PC-3 (cell line): Measurements from ENCODE around the gene LFNG.

Experiments
- EZH2 ChIP-seq: fragments of 300-600 bp; sonication (generic); IDR thresholded peaks from one replicate; pipeline ENCODE4 v1.6.1; 2017; ENCODE audit warnings: antibody characterized with exemption, mild to moderate bottlenecking, low read length; ENCODE audit not compliant: unreplicated experiment
- TF ChIP-seq, protein P1 (sequence below): fragments of 300-600 bp; sonication (generic); conservative IDR thresholded peaks from 2 replicates; pipeline ENCODE4 v1.5.1; 2017; ENCODE audit warnings: antibody characterized with exemption, low read depth, mild to moderate bottlenecking, low read length

DNA sequence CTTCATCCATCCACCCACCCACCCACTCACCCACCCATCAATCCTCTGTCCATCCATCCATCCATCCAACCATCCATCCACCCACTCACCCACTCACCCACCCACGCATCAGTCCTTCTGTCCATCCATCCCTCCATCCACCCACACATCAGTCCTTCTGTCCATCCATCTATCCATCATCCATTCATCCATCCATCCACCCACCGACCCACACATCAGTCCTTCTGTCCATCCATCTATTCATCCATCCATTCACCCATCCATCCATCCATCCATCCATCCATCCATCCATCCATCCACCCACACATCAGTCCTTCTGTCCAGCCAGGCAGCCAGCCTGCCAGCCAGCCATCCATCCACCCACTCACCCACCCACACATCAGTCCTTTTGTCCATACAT is 27.5 kb upstream of the LFNG start:
- TF ChIP-seq, protein P1, sequence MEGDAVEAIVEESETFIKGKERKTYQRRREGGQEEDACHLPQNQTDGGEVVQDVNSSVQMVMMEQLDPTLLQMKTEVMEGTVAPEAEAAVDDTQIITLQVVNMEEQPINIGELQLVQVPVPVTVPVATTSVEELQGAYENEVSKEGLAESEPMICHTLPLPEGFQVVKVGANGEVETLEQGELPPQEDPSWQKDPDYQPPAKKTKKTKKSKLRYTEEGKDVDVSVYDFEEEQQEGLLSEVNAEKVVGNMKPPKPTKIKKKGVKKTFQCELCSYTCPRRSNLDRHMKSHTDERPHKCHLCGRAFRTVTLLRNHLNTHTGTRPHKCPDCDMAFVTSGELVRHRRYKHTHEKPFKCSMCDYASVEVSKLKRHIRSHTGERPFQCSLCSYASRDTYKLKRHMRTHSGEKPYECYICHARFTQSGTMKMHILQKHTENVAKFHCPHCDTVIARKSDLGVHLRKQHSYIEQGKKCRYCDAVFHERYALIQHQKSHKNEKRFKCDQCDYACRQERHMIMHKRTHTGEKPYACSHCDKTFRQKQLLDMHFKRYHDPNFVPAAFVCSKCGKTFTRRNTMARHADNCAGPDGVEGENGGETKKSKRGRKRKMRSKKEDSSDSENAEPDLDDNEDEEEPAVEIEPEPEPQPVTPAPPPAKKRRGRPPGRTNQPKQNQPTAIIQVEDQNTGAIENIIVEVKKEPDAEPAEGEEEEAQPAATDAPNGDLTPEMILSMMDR = no peak
- TF ChIP-seq EZH2 = no peak
